IMR-90 (cell line): ENCODE measurements around the gene DGAT2. TPM values are rescaled to one million over a fixed set of nuclear protein-coding genes. Genes with fewer than 3 reads are reported as not detected.

ENCODE experiments used
- ATAC-seq: fragments of 200-7000 bp; cut with Tn5 transposase; 2 replicates; pipeline ENCODE4 v1.9.1; 2020; ENCODE audit warnings: low read depth, mild to moderate bottlenecking, moderate library complexity
- BruUV-seq: library from RNA; stranded (reverse); fragments of 400-500 nt; replicated peaks from 2 replicates; lab custom pipeline; 2021; lab: Mats Ljungman, UMichigan
- CTCF ChIA-PET: fragments of 300-600 bp; formaldehyde crosslinking; extraction: SDS; loops from one replicate; lab custom pipeline; 2021; ENCODE audit warnings: antibody characterized with exemption; lab: Yijun Ruan, JAX
- POLR2A ChIA-PET: fragments of 300-600 bp; sonication (Branson Sonifier 250); formaldehyde crosslinking; loops from one replicate; lab custom pipeline; 2022; ENCODE audit warnings: antibody characterized with exemption; ENCODE audit not compliant: unreplicated experiment; lab: Charles Lee
- DNase-seq: peaks from one replicate; pipeline ENCODE4 v3.0.0; 2013
- H2AFZ ChIP-seq: replicated peaks from 2 replicates; pipeline ENCODE3; 2013; ENCODE audit warnings: low read length, mild to moderate bottlenecking; ENCODE audit not compliant: poor library complexity
- H2AK5ac ChIP-seq: 2 replicates; pipeline ENCODE4 v1.6.1; 2013; ENCODE audit warnings: low read depth, low read length, inconsistent platforms
- H2AK9ac ChIP-seq: replicated peaks from 2 replicates; pipeline ENCODE3; 2013; ENCODE audit warnings: mild to moderate bottlenecking, low read depth, low read length, moderate library complexity; ENCODE audit not compliant: poor library complexity
- H2BK120ac ChIP-seq: 2 replicates; pipeline ENCODE4 v1.6.1; 2013; ENCODE audit warnings: low read depth, low read length, inconsistent platforms
- H2BK15ac ChIP-seq: 3 replicates; pipeline ENCODE4 v1.6.1; 2013; ENCODE audit warnings: low read depth, low read length, inconsistent platforms
- H2BK20ac ChIP-seq: 2 replicates; pipeline ENCODE4 v1.6.1; 2013; ENCODE audit warnings: low read depth, mild to moderate bottlenecking, inconsistent platforms, low read length, moderate library complexity
- H2BK5ac ChIP-seq: 2 replicates; pipeline ENCODE4 v1.6.1; 2013; ENCODE audit warnings: mild to moderate bottlenecking, low read depth, low read length, inconsistent platforms; ENCODE audit not compliant: poor library complexity, severe bottlenecking
- H3K14ac ChIP-seq: replicated peaks from 2 replicates; pipeline ENCODE4 v1.6.1; 2013; ENCODE audit warnings: low read depth, low read length, inconsistent platforms
- H3K18ac ChIP-seq: 2 replicates; pipeline ENCODE4 v1.6.1; 2013; ENCODE audit warnings: low read depth, low read length, control low read depth
- H3K23ac ChIP-seq: 2 replicates; pipeline ENCODE4 v1.6.1; 2013; ENCODE audit warnings: low read depth, low read length, inconsistent platforms
- H3K27ac ChIP-seq: 2 replicates; pipeline ENCODE4 v1.5.1; 2013; ENCODE audit warnings: mild to moderate bottlenecking, control low read depth, low read length; ENCODE audit not compliant: insufficient read depth
- H3K27me3 ChIP-seq: 2 replicates; pipeline ENCODE4 v1.6.1; 2013; ENCODE audit warnings: low read length; ENCODE audit not compliant: control insufficient read depth, insufficient read depth
- H3K36me3 ChIP-seq: 2 replicates; pipeline ENCODE4 v1.6.1; 2013; ENCODE audit warnings: low read length, mixed read lengths; ENCODE audit not compliant: control insufficient read depth, insufficient read depth
- H3K4ac ChIP-seq: 2 replicates; pipeline ENCODE4 v1.6.1; 2013; ENCODE audit warnings: low read depth, low read length, inconsistent platforms
- H3K4me1 ChIP-seq: 2 replicates; pipeline ENCODE4 v1.6.1; 2013; ENCODE audit warnings: low read length, mixed read lengths; ENCODE audit not compliant: control insufficient read depth, insufficient read depth
- H3K4me2 ChIP-seq: 2 replicates; pipeline ENCODE4 v1.6.1; 2013; ENCODE audit warnings: low read depth, mild to moderate bottlenecking, control low read depth, low read length, moderate library complexity
- H3K4me3 ChIP-seq: 2 replicates; pipeline ENCODE4 v1.5.1; 2013; ENCODE audit warnings: low read depth, mild to moderate bottlenecking, control low read depth, low read length, moderate library complexity; ENCODE audit not compliant: insufficient read depth
- H3K56ac ChIP-seq: 2 replicates; pipeline ENCODE4 v1.6.1; 2013; ENCODE audit warnings: low read length, inconsistent platforms; ENCODE audit not compliant: insufficient read depth; ENCODE audit errors: extremely low read depth
- H3K79me1 ChIP-seq, 2 experiments: 2 replicates each; pipeline ENCODE4 v1.6.1; 2013; ENCODE audit warnings: low read length in 2 of 2, inconsistent platforms in 1 of 2, low read depth in 1 of 2
- H3K9ac ChIP-seq: 2 replicates; pipeline ENCODE4 v1.6.1; 2013; ENCODE audit warnings: low read depth, low read length, control low read depth
- H3K9me1 ChIP-seq: 2 replicates; pipeline ENCODE4 v1.6.1; 2013; ENCODE audit warnings: low read length, inconsistent platforms; ENCODE audit not compliant: insufficient read depth
- H3K9me3 ChIP-seq: 2 replicates; pipeline ENCODE4 v1.6.1; 2013; ENCODE audit warnings: low read length; ENCODE audit not compliant: control insufficient read depth, insufficient read depth
- H4K20me1 ChIP-seq: 2 replicates; pipeline ENCODE4 v1.6.1; 2013; ENCODE audit warnings: low read length, inconsistent platforms; ENCODE audit not compliant: insufficient read depth
- H4K5ac ChIP-seq: 2 replicates; pipeline ENCODE4 v1.6.1; 2013; ENCODE audit warnings: mild to moderate bottlenecking, low read depth, low read length, control low read depth
- H4K8ac ChIP-seq, 2 experiments: 2 replicates each; pipeline ENCODE4 v1.6.1; 2013; ENCODE audit warnings: low read depth in 2 of 2, low read length in 2 of 2, control low read depth in 1 of 2, inconsistent platforms in 1 of 2
- H4K91ac ChIP-seq: 2 replicates; pipeline ENCODE4 v1.6.1; 2013; ENCODE audit warnings: low read depth, low read length, inconsistent platforms; ENCODE audit not compliant: insufficient read depth
- CEBPB ChIP-seq: IDR thresholded peaks from 2 replicates; pipeline ENCODE4 v1.6.1; 2012; ENCODE audit warnings: low read depth, low read length, improper control_type of control experiment
- FOS ChIP-seq: fragments of 150-350 bp; IDR thresholded peaks from 2 replicates; pipeline ENCODE4 v1.6.1; 2016; ENCODE audit warnings: low read depth, low read length
- NFE2L2 ChIP-seq: fragments of 150-350 bp; IDR thresholded peaks from 2 replicates; pipeline ENCODE4 v1.6.1; 2016; ENCODE audit warnings: low read depth, mild to moderate bottlenecking, low read length
- RCOR1 ChIP-seq: IDR thresholded peaks from 2 replicates; pipeline ENCODE4 v1.6.1; 2012; ENCODE audit warnings: mild to moderate bottlenecking, low read length, improper control_type of control experiment; ENCODE audit not compliant: insufficient replicate concordance
- USF2 ChIP-seq: fragments of 150-350 bp; IDR thresholded peaks from 2 replicates; pipeline ENCODE4 v1.6.1; 2017; ENCODE audit warnings: mild to moderate bottlenecking, antibody characterized with exemption, low read length, low read depth
- WGBS, 2 experiments: methylation state at CpG; one replicate each; pipeline versions ENCODE4 v1.1.5 to v1.1.7; 2013; ENCODE audit warnings: missing lambda C conversion rate in 2 of 2; ENCODE audit not compliant: insufficient read length in 1 of 2; ENCODE audit errors: extremely low coverage in 2 of 2; 5-methylcytosine and 5-hydroxymethylcytosine counted together
- dilution Hi-C: fragments of 300-500 bp; cut with HindIII; formaldehyde crosslinking; loops from one replicate; pipeline ENCODE4 v1.14.3; 2018; ENCODE audit warnings: low sequenced_read_pairs; ENCODE audit not compliant: unreplicated experiment
- in situ Hi-C: fragments of 300-500 bp; cut with MboI; formaldehyde crosslinking; loops from 3 replicates; pipeline ENCODE4 v1.14.3; 2019; ENCODE audit warnings: low sequenced_read_pairs, inconsistent platforms, mixed read lengths
- intact Hi-C: fragments of 100-400 bp; cut with micrococcal nuclease; formaldehyde crosslinking; loops from 2 replicates; pipeline ENCODE4 v1.10.0; 2022
- polyA plus RNA-seq, 3 experiments: library from polyadenylated mRNA; depleted of rRNA; stranded (reverse); fragments of >200 nt; gene quantifications; 2 replicates each; pipeline ENCODE4 v1.2.3, GENCODE V29; 2012; ENCODE audit warnings: low replicate concordance in 1 of 3
- total RNA-seq: library from RNA; depleted of rRNA; stranded (reverse); fragments of >200 nt; gene quantifications from 2 replicates; pipeline ENCODE4 v1.2.3, GENCODE V29; 2012

The DGAT2 gene
- total and polyA plus RNA-seq, 2 of the 4 experiments (the other 2 are of a cell fraction), result 2.3 to 2.4 TPM

GRCh38 chr11:75759832-75760231 lies 8.7 kb upstream of the DGAT2 start:
- Histone ChIP-seq H2BK5ac (no peak overlapping the region), H3K14ac (no peak overlapping the region), H3K4ac (no peak overlapping the region), H3K79me1 (no peaks in the 10 kb centered on the region), H3K9ac (no peak overlapping the region), H3K4me2 (no peak overlapping the region), H2BK120ac (no peak overlapping the region), H4K91ac (no peak overlapping the region), H2BK20ac (no peak overlapping the region), H2AK5ac (no peak overlapping the region), H2AK9ac (no peak overlapping the region), H2BK15ac (no peak overlapping the region), H3K4me1 (peaks cover 4% of the 10 kb centered on the region), H3K56ac (no peak overlapping the region), H4K20me1 (no peaks in the 10 kb centered on the region), H4K5ac (no peak overlapping the region), H3K9me1 (no peaks in the 10 kb centered on the region; the same call in 1 of the 2 replicates), H3K9me3 (no peaks in the 10 kb centered on the region), H3K36me3 (no peaks in the 10 kb centered on the region), H2AFZ (no peak overlapping the region), H3K23ac (no peak overlapping the region), H3K18ac (no peak overlapping the region), H3K27ac (no peak overlapping the region), H4K8ac (no peak overlapping the region), H3K27me3 (peaks cover 8% of the 10 kb centered on the region; the same call in 1 of the 2 replicates), H3K4me3 (no peak overlapping the region)
- intact Hi-C loops, result no loop called here
- DNase-seq (no peak), ATAC-seq (no peak)
- in situ Hi-C loops, result no loop called here
- POLR2A ChIA-PET, result no interaction called here
- CTCF ChIA-PET, result no interaction called here
- TF ChIP-seq USF2 (no peak), FOS (no peak), RCOR1 (no peak), CEBPB (no peak), NFE2L2 (no peak)
- no TSS peak for BruUV-seq
- dilution Hi-C loops, result no loop called here
- 40% methylated on average over 1 of the region's 4 CpGs; no CpG with 5 or more reads in 1 of the 2 experiments for WGBS, 2 experiments
